K562 (cell line): ENCODE results near the gene TRAF3. TPM values are rescaled to one million over a fixed set of nuclear protein-coding genes. Genes with fewer than 3 reads are reported as not detected.

ENCODE experiments used
- ATAC-seq: fragments of 200-7000 bp; cut with Tn5 transposase; 3 replicates; pipeline ENCODE4 v1.9.1; 2020; ENCODE audit warnings: moderate library complexity
- BruUV-seq: library from RNA; stranded (reverse); fragments of 400-500 nt; replicated peaks from 2 replicates; lab custom pipeline; 2021; lab: Mats Ljungman, UMichigan
- CTCF ChIA-PET: fragments of 300-600 bp; formaldehyde crosslinking; extraction: SDS; loops from one replicate; lab custom pipeline; 2021; ENCODE audit warnings: low intra/inter-chr PET ratio; lab: Yijun Ruan, JAX
- POLR2A ChIA-PET: fragments of 300-600, 350-650 bp; sonication (Branson Sonifier 250); formaldehyde crosslinking; extraction: SDS; loops from one replicate; lab custom pipeline; 2021; ENCODE audit warnings: antibody characterized with exemption, inconsistent platforms; lab: Yijun Ruan, JAX
- DNase-seq, 4 experiments: peaks; one replicate each; pipeline versions ENCODE4 v3.0.0 to v3.0.0-alpha.2; 2011 to 2018; ENCODE audit warnings: low spot score in 3 of 4, mixed read lengths in 3 of 4; ENCODE audit errors: extremely low read depth in 1 of 4
- FAIRE-seq: peaks from 2 replicates; lab custom pipeline; 2011; peaks lifted over from hg19 to GRCh38; lab: Jason Lieb, UNC
- H2AFZ ChIP-seq: 2 replicates; pipeline ENCODE4 v1.6.0; 2011; ENCODE audit warnings: low read depth, low read length, control low read depth, inconsistent platforms
- H3K27ac ChIP-seq: fragments of 200-600 bp; 3 replicates; pipeline ENCODE4 v1.8.0; 2011; ENCODE audit warnings: low read depth, mild to moderate bottlenecking, control low read depth, inconsistent platforms, low read length, moderate library complexity, mixed read lengths; ENCODE audit errors: extremely low read depth
- H3K27me3 ChIP-seq, 2 experiments: fragments of 300-600 bp in 1 of 2; 2 replicates in 1 of 2; 3 replicates in 1 of 2; pipeline versions ENCODE4 v1.6.0 to v1.8.0; 2011; ENCODE audit warnings: inconsistent platforms in 2 of 2, low read length in 2 of 2, mild to moderate bottlenecking in 1 of 2, mixed read lengths in 1 of 2, moderate library complexity in 1 of 2; ENCODE audit not compliant: control insufficient read depth in 2 of 2, insufficient read depth in 2 of 2
- H3K36me3 ChIP-seq: fragments of 300-600 bp; 3 replicates; pipeline ENCODE4 v1.8.0; 2011; ENCODE audit warnings: mild to moderate bottlenecking, low read length, inconsistent platforms; ENCODE audit not compliant: control insufficient read depth, insufficient read depth
- H3K4me1 ChIP-seq, 2 experiments: fragments of 200-600 bp in 1 of 2; replicated peaks in 1 of 2; 2 replicates in 1 of 2; 3 replicates in 1 of 2; pipeline versions ENCODE4 v1.5.1 to v1.8.0; 2011; ENCODE audit warnings: inconsistent platforms in 2 of 2, low read length in 2 of 2, mild to moderate bottlenecking in 1 of 2, mixed read lengths in 1 of 2, moderate library complexity in 1 of 2; ENCODE audit not compliant: control insufficient read depth in 2 of 2, insufficient read depth in 2 of 2
- H3K4me2 ChIP-seq: 2 replicates; pipeline ENCODE4 v1.6.1; 2011; ENCODE audit warnings: low read length, control low read depth, inconsistent platforms, mixed read lengths; ENCODE audit not compliant: insufficient read depth
- H3K4me3 ChIP-seq: fragments of 200-600 bp; sonication (generic), shearing (Covaris generic); 2 replicates; pipeline ENCODE4 v1.5.1; 2016; ENCODE audit warnings: control low read depth, inconsistent platforms
- H3K79me2 ChIP-seq: fragments of 200-600 bp; 3 replicates; pipeline ENCODE4 v1.8.0; 2011; ENCODE audit warnings: low read length, inconsistent platforms; ENCODE audit not compliant: control insufficient read depth, insufficient read depth
- H3K9ac ChIP-seq, 2 experiments: 2 replicates each; pipeline versions ENCODE4 v1.6.0 to v1.6.1; 2011; ENCODE audit warnings: low read depth in 2 of 2, low read length in 2 of 2, control low read depth in 1 of 2, inconsistent platforms in 1 of 2, mild to moderate bottlenecking in 1 of 2, mixed read lengths in 1 of 2; ENCODE audit not compliant: insufficient read depth in 1 of 2
- H3K9me1 ChIP-seq: one replicate; pipeline ENCODE4 v1.6.0; 2011; ENCODE audit warnings: inconsistent platforms, mild to moderate bottlenecking, low read length, moderate library complexity; ENCODE audit not compliant: control insufficient read depth, insufficient read depth
- H3K9me3 ChIP-seq: replicated peaks from 2 replicates; pipeline ENCODE4 v1.5.1; 2011; ENCODE audit warnings: low read depth, low read length, inconsistent platforms; ENCODE audit not compliant: control insufficient read depth, insufficient read depth
- H4K20me1 ChIP-seq: replicated peaks from 2 replicates; pipeline ENCODE4 v1.6.1; 2011; ENCODE audit warnings: low read length, inconsistent platforms, mixed read lengths; ENCODE audit not compliant: control insufficient read depth, insufficient read depth
- NR0B1 ChIP-seq: fragments of 450-650 bp; IDR thresholded peaks from one replicate; pipeline ENCODE4 v1.6.1; 2018; ENCODE audit warnings: mild to moderate bottlenecking, moderate library complexity; ENCODE audit not compliant: partially characterized antibody
- RBM22 ChIP-seq: fragments of 200-400 bp; formaldehyde crosslinking; IDR thresholded peaks from 2 replicates; pipeline ENCODE4 v1.6.1; 2018; ENCODE audit warnings: low read length, low read depth; ENCODE audit not compliant: poor library complexity, severe bottlenecking
- RBM34 ChIP-seq: fragments of 200-400 bp; formaldehyde crosslinking; IDR thresholded peaks from 2 replicates; pipeline ENCODE4 v1.6.1; 2018; ENCODE audit warnings: low read length, borderline replicate concordance; ENCODE audit not compliant: insufficient read depth
- SNRNP70 ChIP-seq: fragments of 200-400 bp; formaldehyde crosslinking; optimal IDR thresholded peaks from 2 replicates; pipeline ENCODE3; 2017; ENCODE audit warnings: low read depth, low read length
- ZFP1 ChIP-seq: fragments of 450-650 bp; formaldehyde crosslinking; IDR thresholded peaks from 2 replicates; pipeline ENCODE4 v1.4.0; 2020; ENCODE audit warnings: mild to moderate bottlenecking, mixed read lengths
- WGBS: fragments of 100-300 bp; shearing (Covaris generic); methylation state at CpG from one replicate; pipeline ENCODE4 v1.1.6; 2016; ENCODE audit warnings: low coverage, mixed read lengths; ENCODE audit not compliant: insufficient coverage; ENCODE audit errors: missing lambda C conversion rate; 5-methylcytosine and 5-hydroxymethylcytosine counted together
- in situ Hi-C: fragments of 300-500 bp; cut with MboI; formaldehyde crosslinking; loops from 4 replicates; pipeline ENCODE4 v1.15.0; 2018; ENCODE audit warnings: inconsistent platforms, mixed read lengths
- intact Hi-C: fragments of 100-400 bp; cut with micrococcal nuclease; formaldehyde crosslinking; loops from 2 replicates; pipeline ENCODE4 v1.14.2; 2022
- polyA plus RNA-seq, 8 experiments: library from polyadenylated mRNA; depleted of rRNA in 4 of 8; stranded (reverse) in 5 of 8; unstranded in 3 of 8; fragments of >200 nt; fragmentation: Nextera tagmentation in 2 of 8; fragmentation: Illumina TruSeq in 1 of 8; extraction: Ambion mirVana in 2 of 8; extraction: Trizol in 1 of 8; gene quantifications; 2 replicates each; pipeline versions ENCODE4 v1.2.1 to v1.2.3, GENCODE V29; 2011 to 2014; ENCODE audit warnings: inconsistent platforms in 1 of 8, missing spikeins in 1 of 8
- total RNA-seq, 7 experiments: library from RNA; depleted of rRNA in 6 of 7; stranded (reverse); fragments of >200 nt in 6 of 7; fragmentation: Illumina TruSeq in 2 of 7; extraction: Trizol in 2 of 7; gene quantifications; 2 replicates each; pipeline versions ENCODE4 v1.2.1 to v1.2.3, GENCODE V29; 2011 to 2021; ENCODE audit warnings: low replicate concordance in 1 of 7

The TRAF3 gene
- total and polyA plus RNA-seq, 9 of the 15 experiments (the other 6 are each of a cell fraction or from before 2014, with no cell fraction given): 0.52 to 21.3 (median 9.9) TPM

DNA sequence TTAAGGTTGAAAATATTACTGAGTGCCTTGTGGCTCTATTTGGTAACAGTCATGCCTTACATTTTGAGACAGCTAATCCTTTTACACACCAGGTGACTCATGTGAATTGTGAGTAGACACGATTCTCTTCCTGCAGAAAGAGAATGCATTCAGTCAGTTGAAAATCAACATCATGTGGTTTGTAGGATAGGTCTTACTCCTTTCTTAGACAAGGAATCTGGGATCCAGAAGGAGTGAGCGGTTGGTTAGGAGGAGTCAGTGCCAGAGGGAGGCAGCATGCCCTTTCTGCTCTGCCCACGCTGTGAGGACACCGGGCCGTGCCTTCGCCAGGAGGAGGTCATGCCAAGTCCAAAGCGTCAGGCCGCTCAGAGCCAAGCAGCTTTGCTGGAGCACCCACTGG lies 47.6 kb downstream of the TRAF3 start:
- no peak overlapping the region for H3K4me2 ChIP-seq
- intact Hi-C loops (no loop called here), in situ Hi-C loops (no loop called here)
- TF ChIP-seq RBM22: no peak
- TF ChIP-seq SNRNP70: no peak
- no peak for TF ChIP-seq NR0B1
- no peak for TF ChIP-seq ZFP1 (CRISPR knock-in tag)
- no peak for TF ChIP-seq RBM34
- 79% methylated on average over 4 of the region's 8 CpGs for WGBS
- no peak overlapping the region for H3K4me3 ChIP-seq
- FAIRE-seq: no peak
- peaks cover 51% of the 10 kb centered on the region for H3K79me2 ChIP-seq
- no TSS peak for BruUV-seq
- no peak overlapping the region for H3K27ac ChIP-seq
- no peak for ATAC-seq
- H3K9ac ChIP-seq: no peak overlapping the region
- no peak overlapping the region for H2AFZ ChIP-seq
- H3K9me3 ChIP-seq: no peaks in the 10 kb centered on the region
- H3K4me1 ChIP-seq: peaks cover 7 to 27% of the 10 kb centered on the region in 2 experiments; a peak in 3 of 5 replicates
- no peaks in the 10 kb centered on the region for H4K20me1 ChIP-seq
- H3K36me3 ChIP-seq: no peaks in the 10 kb centered on the region
- ChIA-PET CTCF (no interaction called here), POLR2A (no interaction called here)
- no peak for DNase-seq
- no peaks in the 10 kb centered on the region for H3K9me1 ChIP-seq
- H3K27me3 ChIP-seq: no peaks in the 10 kb centered on the region
